ENCODE results near the gene PLK5. TPM values are rescaled to one million over a fixed set of nuclear protein-coding genes. Genes with fewer than 3 reads are reported as not detected.

The PLK5 gene
- total RNA-seq, 4 donors from 2014 or later = 0.17 TPM; not detected in 3

GRCh38 chr19:1580957-1581356 lies 57.1 kb downstream of the PLK5 start:
- Histone ChIP-seq H3K4me1 (peaks cover 0 to 23% (median 3%) of the 10 kb centered on the region in 4 donors), H3K4me3 (no peak overlapping the region), H3K27ac (replicated peaks in 1 of 4) (no peak overlapping the region), H3K9me3 (no peaks in the 10 kb centered on the region), H3K36me3 (peaks cover 55 to 89% (median 86%) of the 10 kb centered on the region in 4 donors), H3K27me3 (no peaks in the 10 kb centered on the region)
- TF ChIP-seq CTCF (IDR thresholded peaks at IDR 0.05) (no peak), POLR2A (IDR thresholded peaks at IDR 0.05; ENCODE audit: low read depth) (no peak), EP300 (IDR thresholded peaks at IDR 0.05) (no peak), POLR2AphosphoS5 (IDR thresholded peaks at IDR 0.05) (no peak)
- intact Hi-C loops (cut with DNase I) = no loop called here
- WGBS = 88% methylated on average over 18 of the region's 22 CpGs
- no peak for DNase-seq (ENCODE audit: extremely low spot score)

- Histone ChIP-seq H3K4me3 (no peak overlapping the region), H3K27ac (replicated peaks in 1 of 4) (no peak overlapping the region), H3K4me1 (peaks cover 0 to 17% (median 3%) of the 10 kb centered on the region in 4 donors), H3K27me3 (no peaks in the 10 kb centered on the region), H3K9me3 (no peaks in the 10 kb centered on the region), H3K36me3 (peaks cover 55 to 77% (median 76%) of the 10 kb centered on the region in 4 donors)
- no peak for DNase-seq (ENCODE audit: extremely low spot score)
- 89% methylated on average over 7 of the region's 9 CpGs for WGBS
- TF ChIP-seq CTCF (IDR thresholded peaks at IDR 0.05) (no peak), POLR2AphosphoS5 (IDR thresholded peaks at IDR 0.05) (no peak), POLR2A (IDR thresholded peaks at IDR 0.05; ENCODE audit: low read depth) (no peak), EP300 (IDR thresholded peaks at IDR 0.05) (no peak)
- intact Hi-C loops (cut with DNase I) = no loop called here
Measured at GRCh38 chr19:1582201-1582600, 58.3 kb downstream of the PLK5 start.

- 85% methylated on average over 39 of the region's 87 CpGs for WGBS
- intact Hi-C loops (cut with DNase I) = no loop called here
- DNase-seq (ENCODE audit: extremely low spot score) = no peak
- Histone ChIP-seq H3K4me1 (peaks cover 0 to 24% (median 7%) of the 10 kb centered on the region in 4 donors), H3K27me3 (no peaks in the 10 kb centered on the region), H3K27ac (replicated peaks in 1 of 4) (no peak overlapping the region), H3K9me3 (no peaks in the 10 kb centered on the region), H3K4me3 (no peak overlapping the region), H3K36me3 (peaks cover 44 to 53% (median 52%) of the 10 kb centered on the region in 4 donors)
- no peak for TF ChIP-seq POLR2A (IDR thresholded peaks at IDR 0.05; ENCODE audit: low read depth)
- no peak for TF ChIP-seq EP300 (IDR thresholded peaks at IDR 0.05)
- TF ChIP-seq CTCF (IDR thresholded peaks at IDR 0.05) = no peak
- TF ChIP-seq POLR2AphosphoS5 (IDR thresholded peaks at IDR 0.05) = no peak
Measured at GRCh38 chr19:1584500-1585242, 60.8 kb downstream of the PLK5 start.

- DNase-seq (ENCODE audit: extremely low spot score) = no peak
- Histone ChIP-seq H3K27ac (replicated peaks in 1 of 4) (no peak overlapping the region), H3K4me3 (no peak overlapping the region), H3K9me3 (no peaks in the 10 kb centered on the region), H3K36me3 (peaks cover 40 to 48% (median 47%) of the 10 kb centered on the region in 4 donors), H3K4me1 (peaks cover 3 to 30% (median 12%) of the 10 kb centered on the region in 4 donors), H3K27me3 (no peaks in the 10 kb centered on the region)
- TF ChIP-seq EP300 (IDR thresholded peaks at IDR 0.05) (no peak), POLR2A (IDR thresholded peaks at IDR 0.05; ENCODE audit: low read depth) (no peak), POLR2AphosphoS5 (IDR thresholded peaks at IDR 0.05) (no peak), CTCF (IDR thresholded peaks at IDR 0.05) (no peak)
- 88% methylated on average over 6 of the region's 13 CpGs for WGBS
- intact Hi-C loops (cut with DNase I) = no loop called here
Measured at GRCh38 chr19:1585243-1585580, 61.3 kb downstream of the PLK5 start.

Small RNA genes lying within 50 kb of the gene (small RNA-seq; reads per million reads assigned to genes)
- 0 reads per million in 3 donors for gene AC005943.2
- 0 reads per million in 3 donors for gene RN7SL477P

Other genes starting within 250 kb of the PLK5 start
- 10 to 100 TPM; 24.9 to 58.9 (median 43.6) TPM for gene FAM174C, start 248.5 kb upstream of the PLK5 start, total RNA-seq
- gene EFNA2, start 238.2 kb upstream of the PLK5 start, total RNA-seq = not detected
- 100 to 1,000 TPM in 1 of 4 donors, 10 to 100 TPM in 3; 85.6 to 110 (median 89.4) TPM for gene NDUFS7, start 140.2 kb upstream of the PLK5 start, total RNA-seq
- 10 to 100 TPM in 3 of 4 donors, 1 to 10 TPM in 1; 5.8 to 13.4 (median 11.9) TPM for gene GAMT, start 122.5 kb upstream of the PLK5 start, total RNA-seq
- 10 to 100 TPM; 44.9 to 79.4 (median 52.9) TPM for gene DAZAP1, start 116.5 kb upstream of the PLK5 start, total RNA-seq
- gene RPS15, start 85.7 kb upstream of the PLK5 start, total RNA-seq = 1,000 to 10,000 TPM; 1,297 to 2,978 (median 2,171) TPM
- 1 to 10 TPM in 2 of 4 donors, under 1 TPM in 2; 0.42 to 1.8 (median 1.2) TPM for gene APC2, start 74.0 kb upstream of the PLK5 start, total RNA-seq
- gene C19orf25, start 44.9 kb upstream of the PLK5 start, total RNA-seq = 10 to 100 TPM; 21.6 to 43.6 (median 29.8) TPM
- 1 to 10 TPM; 1.9 to 5.4 (median 3.3) TPM for gene PCSK4, start 33.7 kb upstream of the PLK5 start, total RNA-seq
- 1 to 10 TPM in 1 of 4 donors, under 1 TPM in 2, not detected in 1; 0.23 to 2.3 (median 0.99) TPM for gene REEP6, start 32.9 kb upstream of the PLK5 start, total RNA-seq
- 1 to 10 TPM; 3.9 to 5.9 (median 4.7) TPM for gene ADAMTSL5, start 11.1 kb upstream of the PLK5 start, total RNA-seq
- 10 to 100 TPM; 21.6 to 64.4 (median 47.5) TPM for gene MEX3D, start 44.2 kb downstream of the PLK5 start, total RNA-seq
- gene MBD3, start 68.8 kb downstream of the PLK5 start, total RNA-seq = 100 to 1,000 TPM in 3 of 4 donors, 10 to 100 TPM in 1; 81.8 to 152 (median 114) TPM
- 100 to 1,000 TPM; 111 to 152 (median 132) TPM for gene UQCR11, start 81.4 kb downstream of the PLK5 start, total RNA-seq
- 10 to 100 TPM; 32.0 to 53.6 (median 46.5) TPM for gene TCF3, start 128.5 kb downstream of the PLK5 start, total RNA-seq
- not detected for gene ONECUT3, start 229.4 kb downstream of the PLK5 start, total RNA-seq

Data from esophagus muscularis mucosa (tissue), 4 donors.